ENCODE measurements around the gene ASB18.

DNA sequence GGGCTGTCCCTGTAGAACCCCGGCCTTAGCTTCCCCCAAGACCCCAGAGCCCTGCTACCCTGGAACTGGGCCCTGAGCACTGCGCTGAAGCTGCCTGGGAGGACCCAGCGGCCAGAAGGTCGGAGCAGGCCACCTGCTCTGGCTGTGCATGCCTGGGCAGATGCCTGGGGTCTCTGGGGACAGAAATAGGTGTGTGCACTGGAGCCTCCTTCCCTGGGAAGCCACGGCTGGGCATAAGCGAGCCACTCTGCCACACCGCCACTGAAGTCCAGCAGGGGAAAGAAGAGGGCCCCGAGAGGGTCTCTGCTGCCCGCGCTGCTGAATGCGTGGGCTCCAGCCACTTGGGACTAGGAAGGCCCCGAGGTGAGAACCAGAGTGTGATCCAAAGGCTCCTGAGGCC lies 102.7 kb downstream of the ASB18 start:
- TF ChIP-seq POLR2AphosphoS5 (IDR thresholded peaks at IDR 0.05; ENCODE audit: insufficient read depth, low read depth, low read length) (no peak), FOS (IDR thresholded peaks at IDR 0.05; ENCODE audit: borderline replicate concordance, insufficient read depth, low read length) (no peak), POLR2A (IDR thresholded peaks at IDR 0.05; ENCODE audit: low read depth, low read length) (no peak), EZH2 (IDR thresholded peaks at IDR 0.05; ENCODE audit: borderline replicate concordance, low read depth, low read length, severe bottlenecking) (no peak), JUN (IDR thresholded peaks at IDR 0.05; ENCODE audit: borderline replicate concordance, insufficient read depth, insufficient read length, low read depth) (no peak)
- TF ChIP-seq, protein P1, sequence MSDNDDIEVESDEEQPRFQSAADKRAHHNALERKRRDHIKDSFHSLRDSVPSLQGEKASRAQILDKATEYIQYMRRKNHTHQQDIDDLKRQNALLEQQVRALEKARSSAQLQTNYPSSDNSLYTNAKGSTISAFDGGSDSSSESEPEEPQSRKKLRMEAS (IDR thresholded peaks at IDR 0.05; ENCODE audit: insufficient read depth, insufficient read length) = no peak
- TF ChIP-seq, protein P2, sequence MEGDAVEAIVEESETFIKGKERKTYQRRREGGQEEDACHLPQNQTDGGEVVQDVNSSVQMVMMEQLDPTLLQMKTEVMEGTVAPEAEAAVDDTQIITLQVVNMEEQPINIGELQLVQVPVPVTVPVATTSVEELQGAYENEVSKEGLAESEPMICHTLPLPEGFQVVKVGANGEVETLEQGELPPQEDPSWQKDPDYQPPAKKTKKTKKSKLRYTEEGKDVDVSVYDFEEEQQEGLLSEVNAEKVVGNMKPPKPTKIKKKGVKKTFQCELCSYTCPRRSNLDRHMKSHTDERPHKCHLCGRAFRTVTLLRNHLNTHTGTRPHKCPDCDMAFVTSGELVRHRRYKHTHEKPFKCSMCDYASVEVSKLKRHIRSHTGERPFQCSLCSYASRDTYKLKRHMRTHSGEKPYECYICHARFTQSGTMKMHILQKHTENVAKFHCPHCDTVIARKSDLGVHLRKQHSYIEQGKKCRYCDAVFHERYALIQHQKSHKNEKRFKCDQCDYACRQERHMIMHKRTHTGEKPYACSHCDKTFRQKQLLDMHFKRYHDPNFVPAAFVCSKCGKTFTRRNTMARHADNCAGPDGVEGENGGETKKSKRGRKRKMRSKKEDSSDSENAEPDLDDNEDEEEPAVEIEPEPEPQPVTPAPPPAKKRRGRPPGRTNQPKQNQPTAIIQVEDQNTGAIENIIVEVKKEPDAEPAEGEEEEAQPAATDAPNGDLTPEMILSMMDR (IDR thresholded peaks at IDR 0.05; ENCODE audit: extremely low read depth in 1 of 2, insufficient read depth in 1 of 2, low read depth in 1 of 2, low read length in 2 of 2) = no peak

Measured in endothelial cell of umbilical vein (primary cell).